Liver (tissue), 3 donors: Measurements from ENCODE around the gene JMY.

Source experiments
- HNF4G ChIP-seq: IDR thresholded peaks from 2 replicates; pipeline ENCODE4 v1.6.1; 2016; ENCODE audit warnings: antibody characterized with exemption
- RAD21 ChIP-seq, 2 donors: IDR thresholded peaks; 2 replicates each; pipeline ENCODE4 v1.6.1; 2016; ENCODE audit warnings: antibody characterized with exemption in 2 of 2, mild to moderate bottlenecking in 2 of 2
- SP1 ChIP-seq: IDR thresholded peaks from 2 replicates; pipeline ENCODE4 v1.6.1; 2018; ENCODE audit warnings: antibody characterized with exemption, mild to moderate bottlenecking
- YY1 ChIP-seq: IDR thresholded peaks from 2 replicates; pipeline ENCODE4 v1.6.1; 2016; ENCODE audit warnings: antibody characterized with exemption, mild to moderate bottlenecking
- TF ChIP-seq, protein P1 (sequence below): fragments of 150-350 bp; IDR thresholded peaks from 2 replicates; pipeline ENCODE4 v1.5.1; 2017; ENCODE audit warnings: improper control_type of control experiment, low read depth, low read length; ENCODE audit not compliant: missing input control
- TF ChIP-seq, protein P2 (sequence below): IDR thresholded peaks from 2 replicates; pipeline ENCODE4 v1.6.1; 2016; ENCODE audit warnings: antibody characterized with exemption, mild to moderate bottlenecking
- TF ChIP-seq, protein P3 (sequence below): IDR thresholded peaks from 2 replicates; pipeline ENCODE4 v1.6.1; 2016; ENCODE audit warnings: antibody characterized with exemption
- donor health status: healthy.
- donor health status: healthy.

DNA sequence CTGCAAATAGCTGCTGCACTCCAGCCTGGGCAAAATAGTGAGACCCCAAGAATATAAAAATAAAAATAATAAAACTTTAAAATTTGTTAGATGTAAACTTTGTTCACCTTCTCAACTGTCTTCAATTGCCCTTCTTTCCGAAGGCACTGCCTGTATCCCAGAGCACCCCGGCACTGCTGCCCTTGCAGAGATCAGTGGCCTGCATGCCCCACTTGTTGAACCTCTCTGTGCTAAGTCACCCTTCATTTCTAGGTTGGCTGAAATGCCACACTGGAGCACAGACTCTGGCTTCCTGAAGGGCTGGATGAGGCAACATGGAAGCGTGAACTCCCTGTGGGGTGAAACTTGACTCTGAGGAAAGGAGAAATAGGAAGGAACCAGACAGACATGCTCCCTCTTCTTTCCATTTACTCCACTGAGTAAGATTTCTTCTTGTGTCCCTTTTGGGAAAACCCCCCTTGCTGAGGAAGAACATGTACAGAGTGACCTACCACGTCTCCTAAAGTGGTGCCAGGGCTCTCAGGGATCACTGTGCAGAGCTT lies 8.4 kb upstream of the JMY start:
- TF ChIP-seq HNF4G = no peak
- no peak for TF ChIP-seq RAD21 (IDR thresholded peaks at IDR 0.05)
- TF ChIP-seq, protein P1, sequence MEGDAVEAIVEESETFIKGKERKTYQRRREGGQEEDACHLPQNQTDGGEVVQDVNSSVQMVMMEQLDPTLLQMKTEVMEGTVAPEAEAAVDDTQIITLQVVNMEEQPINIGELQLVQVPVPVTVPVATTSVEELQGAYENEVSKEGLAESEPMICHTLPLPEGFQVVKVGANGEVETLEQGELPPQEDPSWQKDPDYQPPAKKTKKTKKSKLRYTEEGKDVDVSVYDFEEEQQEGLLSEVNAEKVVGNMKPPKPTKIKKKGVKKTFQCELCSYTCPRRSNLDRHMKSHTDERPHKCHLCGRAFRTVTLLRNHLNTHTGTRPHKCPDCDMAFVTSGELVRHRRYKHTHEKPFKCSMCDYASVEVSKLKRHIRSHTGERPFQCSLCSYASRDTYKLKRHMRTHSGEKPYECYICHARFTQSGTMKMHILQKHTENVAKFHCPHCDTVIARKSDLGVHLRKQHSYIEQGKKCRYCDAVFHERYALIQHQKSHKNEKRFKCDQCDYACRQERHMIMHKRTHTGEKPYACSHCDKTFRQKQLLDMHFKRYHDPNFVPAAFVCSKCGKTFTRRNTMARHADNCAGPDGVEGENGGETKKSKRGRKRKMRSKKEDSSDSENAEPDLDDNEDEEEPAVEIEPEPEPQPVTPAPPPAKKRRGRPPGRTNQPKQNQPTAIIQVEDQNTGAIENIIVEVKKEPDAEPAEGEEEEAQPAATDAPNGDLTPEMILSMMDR = no peak
- TF ChIP-seq SP1 = no peak
- TF ChIP-seq, protein P2, sequence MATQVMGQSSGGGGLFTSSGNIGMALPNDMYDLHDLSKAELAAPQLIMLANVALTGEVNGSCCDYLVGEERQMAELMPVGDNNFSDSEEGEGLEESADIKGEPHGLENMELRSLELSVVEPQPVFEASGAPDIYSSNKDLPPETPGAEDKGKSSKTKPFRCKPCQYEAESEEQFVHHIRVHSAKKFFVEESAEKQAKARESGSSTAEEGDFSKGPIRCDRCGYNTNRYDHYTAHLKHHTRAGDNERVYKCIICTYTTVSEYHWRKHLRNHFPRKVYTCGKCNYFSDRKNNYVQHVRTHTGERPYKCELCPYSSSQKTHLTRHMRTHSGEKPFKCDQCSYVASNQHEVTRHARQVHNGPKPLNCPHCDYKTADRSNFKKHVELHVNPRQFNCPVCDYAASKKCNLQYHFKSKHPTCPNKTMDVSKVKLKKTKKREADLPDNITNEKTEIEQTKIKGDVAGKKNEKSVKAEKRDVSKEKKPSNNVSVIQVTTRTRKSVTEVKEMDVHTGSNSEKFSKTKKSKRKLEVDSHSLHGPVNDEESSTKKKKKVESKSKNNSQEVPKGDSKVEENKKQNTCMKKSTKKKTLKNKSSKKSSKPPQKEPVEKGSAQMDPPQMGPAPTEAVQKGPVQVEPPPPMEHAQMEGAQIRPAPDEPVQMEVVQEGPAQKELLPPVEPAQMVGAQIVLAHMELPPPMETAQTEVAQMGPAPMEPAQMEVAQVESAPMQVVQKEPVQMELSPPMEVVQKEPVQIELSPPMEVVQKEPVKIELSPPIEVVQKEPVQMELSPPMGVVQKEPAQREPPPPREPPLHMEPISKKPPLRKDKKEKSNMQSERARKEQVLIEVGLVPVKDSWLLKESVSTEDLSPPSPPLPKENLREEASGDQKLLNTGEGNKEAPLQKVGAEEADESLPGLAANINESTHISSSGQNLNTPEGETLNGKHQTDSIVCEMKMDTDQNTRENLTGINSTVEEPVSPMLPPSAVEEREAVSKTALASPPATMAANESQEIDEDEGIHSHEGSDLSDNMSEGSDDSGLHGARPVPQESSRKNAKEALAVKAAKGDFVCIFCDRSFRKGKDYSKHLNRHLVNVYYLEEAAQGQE = no peak
- TF ChIP-seq YY1 = no peak
- TF ChIP-seq, protein P3, sequence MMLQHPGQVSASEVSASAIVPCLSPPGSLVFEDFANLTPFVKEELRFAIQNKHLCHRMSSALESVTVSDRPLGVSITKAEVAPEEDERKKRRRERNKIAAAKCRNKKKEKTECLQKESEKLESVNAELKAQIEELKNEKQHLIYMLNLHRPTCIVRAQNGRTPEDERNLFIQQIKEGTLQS = no peak
